ENCODE data around the gene KRT6C. TPM values are rescaled to one million over a fixed set of nuclear protein-coding genes. Genes with fewer than 3 reads are reported as not detected.

The KRT6C gene
- polyA plus RNA-seq, 1 experiment: not detected

DNA sequence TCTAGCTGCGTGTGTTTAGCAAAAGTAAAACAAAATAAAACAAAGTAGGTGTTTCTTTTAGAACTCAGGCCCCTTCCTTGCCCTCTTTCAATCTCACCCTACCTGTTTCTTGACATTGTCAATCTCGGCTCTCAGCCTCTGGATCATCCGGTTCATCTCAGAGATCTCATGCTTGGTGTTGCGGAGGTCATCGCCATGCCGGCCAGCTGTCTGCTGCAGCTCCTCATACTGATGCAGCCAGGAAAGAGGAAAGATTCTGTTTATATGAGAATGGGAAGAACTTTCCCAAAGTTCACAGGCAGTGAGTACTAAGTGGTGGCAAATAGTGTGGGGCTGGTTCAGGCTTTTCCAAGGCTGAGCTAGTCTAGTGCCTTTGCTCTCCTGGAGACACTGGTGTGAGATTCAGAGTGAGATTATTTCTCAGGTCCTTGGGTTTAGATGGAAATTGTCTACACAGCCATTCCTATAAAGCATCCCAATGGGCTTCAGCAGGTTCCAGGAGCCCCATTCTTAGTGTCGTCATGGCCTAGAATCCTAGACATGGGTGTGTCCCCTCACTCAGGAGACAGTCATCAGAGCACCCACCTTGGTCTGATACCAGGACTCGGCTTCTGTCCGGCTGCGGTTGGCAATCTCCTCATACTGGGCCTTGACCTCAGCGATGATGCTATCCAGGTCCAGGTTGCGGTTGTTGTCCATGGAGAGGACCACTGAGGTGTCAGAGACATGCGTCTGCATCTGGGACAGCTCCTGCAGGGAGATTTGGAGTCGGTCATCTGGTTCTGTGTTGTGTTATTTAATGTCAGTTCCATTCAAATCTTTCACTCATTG lies 43.6 kb upstream of the KRT6C start:
- Histone ChIP-seq H3K36me3 (ENCODE audit: control insufficient read depth, insufficient read depth, low read length) (no peaks in the 10 kb centered on the region), H3K27me3 (ENCODE audit: control insufficient read depth, insufficient read depth, low read length) (peaks cover 12% of the 10 kb centered on the region), H3K4me3 (ENCODE audit: low read depth, low read length) (no peak overlapping the region)
- no peak for TF ChIP-seq CTCF (IDR thresholded peaks at IDR 0.05; ENCODE audit: insufficient read depth, low read depth, low read length)
- CTCF ChIA-PET: interaction anchor here (1.1 to 2.4 kb wide), 6 partner anchors 10 to 368 kb away, joined by 3 to 11 read pairs (median 6); no protein-coding TSS in a partner anchor
- no peak for DNase-seq (ENCODE audit: low read depth)
- POLR2A ChIA-PET: no interaction called here

- no peak for DNase-seq (ENCODE audit: low read depth)
- CTCF ChIA-PET: interaction anchor here (0.6 to 2.4 kb wide), 11 partner anchors 9 to 369 kb away, joined by 3 to 11 read pairs (median 3); no protein-coding TSS in a partner anchor
- Histone ChIP-seq H3K4me3 (ENCODE audit: low read depth, low read length) (no peak overlapping the region), H3K36me3 (ENCODE audit: control insufficient read depth, insufficient read depth, low read length) (no peaks in the 10 kb centered on the region), H3K27me3 (ENCODE audit: control insufficient read depth, insufficient read depth, low read length) (peaks cover 12% of the 10 kb centered on the region)
- POLR2A ChIA-PET: interaction anchor here (0.6 kb wide), 1 partner anchor 31 kb away, joined by 4 read pairs; no protein-coding TSS in a partner anchor
- no peak for TF ChIP-seq CTCF (IDR thresholded peaks at IDR 0.05; ENCODE audit: insufficient read depth, low read depth, low read length)
Observed at GRCh38 chr12:52515927-52516831, 42.6 kb upstream of the KRT6C start.

DNA sequence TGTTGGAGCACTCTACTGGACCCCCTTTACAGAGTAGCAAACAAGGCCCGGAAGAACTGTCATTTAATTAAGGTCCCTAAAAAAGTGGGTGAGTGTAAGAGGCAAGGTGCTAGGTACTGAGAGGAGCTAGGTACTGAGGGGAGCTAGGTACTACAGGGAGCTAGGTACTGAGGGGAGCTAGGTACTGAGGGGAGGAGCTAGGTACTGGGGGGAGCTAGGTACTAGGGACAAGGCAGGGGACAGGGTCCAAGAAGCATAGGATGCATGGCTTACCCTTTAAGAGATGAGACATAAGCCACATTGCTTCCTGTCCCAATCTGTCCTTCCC lies 41.7 kb upstream of the KRT6C start:
- H3K36me3 ChIP-seq (ENCODE audit: control insufficient read depth, insufficient read depth, low read length): no peaks in the 10 kb centered on the region
- TF ChIP-seq CTCF (IDR thresholded peaks at IDR 0.05; ENCODE audit: insufficient read depth, low read depth, low read length): no peak
- H3K4me3 ChIP-seq (ENCODE audit: low read depth, low read length): no peak overlapping the region
- DNase-seq (ENCODE audit: low read depth): no peak
- ChIA-PET CTCF (interaction anchor here (1.1 to 2.4 kb wide), 3 partner anchors 9 to 364 kb away, joined by 4 to 11 read pairs (median 5); no protein-coding TSS in a partner anchor), POLR2A (no interaction called here)
- H3K27me3 ChIP-seq (ENCODE audit: control insufficient read depth, insufficient read depth, low read length): peaks cover 11% of the 10 kb centered on the region; the same call in 1 of the 2 replicates

GRCh38 chr12:52514471-52515318 lies 41.1 kb upstream of the KRT6C start:
- H3K27me3 ChIP-seq (ENCODE audit: control insufficient read depth, insufficient read depth, low read length): peaks cover 8% of the 10 kb centered on the region; the same call in 1 of the 2 replicates
- ChIA-PET CTCF (interaction anchor here (1.1 to 2.4 kb wide), 4 partner anchors 8 to 365 kb away, joined by 4 to 11 read pairs (median 6); no protein-coding TSS in a partner anchor), POLR2A (no interaction called here)
- DNase-seq (ENCODE audit: low read depth): no peak
- no peak overlapping the region for H3K4me3 ChIP-seq (ENCODE audit: low read depth, low read length)
- no peaks in the 10 kb centered on the region for H3K36me3 ChIP-seq (ENCODE audit: control insufficient read depth, insufficient read depth, low read length)
- TF ChIP-seq CTCF (IDR thresholded peaks at IDR 0.05; ENCODE audit: insufficient read depth, low read depth, low read length): no peak

All from BJ (cell line).